BLaER1 (cell line): Measurements from ENCODE around the gene GRIK5.
A peak's percentile ranks its signal among the peaks of the same experiment; 100 is the strongest.
"Not testable (repeated sequence)": the region's sequence is repeated elsewhere in the genome, so short reads cannot be mapped to it uniquely, and the experiment has no call there.

Source experiments
- H3K27ac ChIP-seq: shearing (Covaris generic); formaldehyde crosslinking; 2 replicates; pipeline ENCODE4 v1.8.1; 2022
- H3K27me3 ChIP-seq: shearing (Covaris generic); formaldehyde crosslinking; 2 replicates; pipeline ENCODE4 v1.8.1; 2022
- H3K36me3 ChIP-seq: shearing (Covaris generic); formaldehyde crosslinking; 2 replicates; pipeline ENCODE4 v1.8.1; 2022
- H3K4me1 ChIP-seq: shearing (Covaris generic); formaldehyde crosslinking; 2 replicates; pipeline ENCODE4 v1.8.1; 2022
- H3K4me2 ChIP-seq: shearing (Covaris generic); formaldehyde crosslinking; 2 replicates; pipeline ENCODE4 v1.8.1; 2022
- H3K4me3 ChIP-seq: shearing (Covaris generic); formaldehyde crosslinking; 2 replicates; pipeline ENCODE4 v1.8.1; 2022
- H3K9ac ChIP-seq: shearing (Covaris generic); formaldehyde crosslinking; 2 replicates; pipeline ENCODE4 v1.8.1; 2022
- H3K9me3 ChIP-seq: shearing (Covaris generic); formaldehyde crosslinking; 2 replicates; pipeline ENCODE4 v1.8.1; 2022
- H4K20me1 ChIP-seq: shearing (Covaris generic); formaldehyde crosslinking; 2 replicates; pipeline ENCODE4 v1.8.1; 2022
- Cebpa-rat ChIP-seq: shearing (Covaris generic); IDR thresholded peaks from 2 replicates; pipeline ENCODE4 v1.8.1; 2022

Gene GRIK5

DNA sequence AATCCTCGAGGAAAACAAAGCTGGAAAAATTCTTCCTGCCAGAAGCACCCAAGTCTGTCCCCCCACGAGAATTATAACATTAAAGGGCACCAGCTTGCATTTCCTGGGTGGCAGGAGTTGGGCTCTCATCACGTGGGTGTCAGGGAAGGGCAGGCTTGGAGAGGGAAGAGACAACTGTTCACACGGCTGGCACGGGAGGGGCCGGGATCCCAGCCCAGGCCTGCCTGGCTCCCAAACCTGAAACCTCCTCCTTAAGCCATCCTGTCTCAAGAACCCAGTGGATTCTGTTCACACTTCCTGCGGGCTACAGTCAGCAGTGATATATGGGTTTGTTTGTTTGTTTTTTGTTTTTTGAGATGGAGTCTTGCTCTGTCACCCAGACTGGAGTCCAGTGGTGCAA is 12.2 kb downstream of the GRIK5 start:
- no peaks in the 10 kb centered on the region for H3K27me3 ChIP-seq
- TF ChIP-seq Cebpa-rat, result no peak
- no peak overlapping the region for H3K9ac ChIP-seq
- 0 out of 2 replicates have a peak, but pooled peaks cover 6% of the 10 kb centered on the region for H4K20me1 ChIP-seq
- no peak overlapping the region for H3K27ac ChIP-seq
- no peak overlapping the region for H3K4me3 ChIP-seq
- H3K36me3 ChIP-seq, result peaks cover 98% of the 10 kb centered on the region
- H3K4me1 ChIP-seq, result peaks cover 17% of the 10 kb centered on the region
- H3K9me3 ChIP-seq, result no peaks in the 10 kb centered on the region
- H3K4me2 ChIP-seq, result no peak overlapping the region

DNA sequence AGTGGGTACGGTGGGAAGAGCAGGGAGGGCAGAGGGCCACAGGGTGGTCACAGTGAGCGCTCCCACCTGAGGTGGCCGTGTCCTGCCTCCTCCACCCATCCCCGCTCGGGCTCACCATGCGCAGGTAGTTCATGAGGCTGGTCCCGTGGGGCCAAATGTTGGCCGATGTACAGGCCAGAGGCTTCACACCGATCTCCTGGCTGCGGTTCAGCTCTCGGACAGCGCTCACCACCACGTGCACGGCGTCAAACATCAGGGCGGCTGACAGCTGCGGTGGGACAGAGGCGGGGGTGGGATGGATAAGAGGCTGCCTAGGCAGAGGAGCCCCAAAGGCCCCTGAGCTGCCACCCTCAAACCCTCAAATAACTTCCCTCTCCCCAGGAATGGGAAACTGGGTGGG is 15.8 kb downstream of the GRIK5 start:
- H3K9me3 ChIP-seq, result no peaks in the 10 kb centered on the region
- H3K36me3 ChIP-seq, result peaks cover 90% of the 10 kb centered on the region
- H4K20me1 ChIP-seq, result peaks cover 20% of the 10 kb centered on the region; the same call in 1 of the 2 replicates
- H3K4me2 ChIP-seq, result peak overlapping the region; percentile 76
- TF ChIP-seq Cebpa-rat, result no peak
- H3K9ac ChIP-seq, result no peak overlapping the region
- H3K27me3 ChIP-seq, result no peaks in the 10 kb centered on the region
- peaks cover 47% of the 10 kb centered on the region for H3K4me1 ChIP-seq
- H3K27ac ChIP-seq, result no peak overlapping the region
- H3K4me3 ChIP-seq, result no peak overlapping the region

DNA sequence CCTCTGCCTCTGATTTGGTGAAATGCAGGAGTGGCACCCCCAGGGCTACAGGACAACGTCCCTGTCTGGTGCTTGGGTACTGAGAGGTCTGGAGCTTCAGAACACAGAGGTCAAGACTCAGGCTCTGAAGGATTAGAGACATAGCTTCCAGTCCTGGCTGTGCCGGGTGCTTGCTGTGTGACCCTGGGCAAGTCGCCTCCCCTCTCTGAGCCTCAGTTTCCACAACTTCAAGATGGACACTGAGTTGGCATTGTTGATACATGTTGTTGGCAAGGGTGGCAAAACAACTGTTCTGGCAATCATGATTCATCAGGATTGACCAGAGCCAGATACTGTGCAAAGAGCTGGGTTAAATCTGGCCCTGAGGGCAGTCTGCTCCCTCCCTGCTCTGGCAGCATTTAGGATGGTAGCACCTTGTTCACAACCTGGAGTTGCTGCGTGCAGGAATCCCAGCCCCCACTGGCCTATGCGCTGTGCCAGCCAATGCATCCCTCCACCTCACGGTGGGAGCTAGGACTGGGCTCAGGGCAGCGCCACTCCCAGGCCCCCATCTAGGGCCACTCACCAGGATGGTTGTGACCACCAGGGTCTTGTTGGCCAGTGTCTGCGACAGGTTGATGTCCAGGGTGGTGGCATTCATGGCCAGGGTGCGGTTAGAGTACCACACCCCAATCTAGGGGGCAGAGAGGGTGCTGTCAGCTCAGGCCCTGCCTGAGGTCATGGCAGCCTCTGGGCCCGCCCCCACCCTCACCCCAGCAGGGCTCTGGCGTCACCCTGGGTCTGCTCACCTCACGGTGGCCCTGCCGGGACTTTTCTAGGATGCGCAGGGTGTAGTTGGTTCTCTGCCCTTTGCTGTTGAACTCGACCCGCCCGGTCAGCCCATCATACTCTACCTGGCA is 16.7 kb downstream of the GRIK5 start:
- H3K4me3 ChIP-seq, result no peak overlapping the region
- H3K4me1 ChIP-seq, result peaks cover 54% of the 10 kb centered on the region
- H3K27me3 ChIP-seq, result no peaks in the 10 kb centered on the region
- peak overlapping the region; percentile 59 for H3K9ac ChIP-seq
- H3K4me2 ChIP-seq, result peak overlapping the region; percentile 76
- no peak for TF ChIP-seq Cebpa-rat
- H4K20me1 ChIP-seq, result peaks cover 19% of the 10 kb centered on the region; the same call in 1 of the 2 replicates
- H3K9me3 ChIP-seq, result no peaks in the 10 kb centered on the region
- H3K27ac ChIP-seq, result peak overlapping the region; percentile 74
- H3K36me3 ChIP-seq, result peaks cover 87% of the 10 kb centered on the region

DNA sequence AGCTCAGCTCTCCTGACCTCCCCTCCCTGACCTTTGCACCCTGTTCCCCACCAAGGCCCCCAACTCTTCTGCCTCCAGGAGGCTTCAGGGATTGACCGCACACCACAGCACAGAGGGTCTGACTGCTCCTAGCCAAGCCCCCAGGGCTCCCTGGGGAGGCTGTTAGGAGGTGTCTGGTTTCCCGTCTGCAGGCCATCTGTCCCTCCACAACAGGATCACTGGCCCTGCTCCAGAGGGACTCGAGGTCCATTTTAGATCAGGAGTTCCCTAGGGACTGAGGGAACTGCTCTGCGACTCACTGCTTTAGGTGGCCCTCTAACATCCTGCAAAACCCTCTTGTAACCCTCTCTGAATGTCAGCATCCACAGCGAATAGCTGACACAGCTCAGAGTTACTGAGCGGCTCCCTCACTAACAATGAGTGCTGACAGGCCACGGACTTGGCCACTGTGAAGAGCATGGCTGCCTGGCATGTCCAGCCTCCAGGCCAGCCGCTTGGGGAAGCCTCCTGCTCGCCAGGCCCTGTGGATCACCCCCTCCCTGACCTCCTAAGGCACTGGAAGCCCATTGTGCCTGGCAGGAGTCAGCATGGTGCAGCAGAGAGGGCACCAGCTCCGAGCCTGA is 17.7 kb downstream of the GRIK5 start:
- Histone ChIP-seq H3K4me1 (peaks cover 54% of the 10 kb centered on the region), H3K36me3 (peaks cover 81% of the 10 kb centered on the region), H4K20me1 (peaks cover 19% of the 10 kb centered on the region; the same call in 1 of the 2 replicates), H3K4me3 (no peak overlapping the region), H3K27ac (peak overlapping the region; percentile 74), H3K27me3 (no peaks in the 10 kb centered on the region), H3K9ac (peak overlapping the region; percentile 59), H3K4me2 (peak overlapping the region; percentile 76), H3K9me3 (no peaks in the 10 kb centered on the region)
- no peak for TF ChIP-seq Cebpa-rat

DNA sequence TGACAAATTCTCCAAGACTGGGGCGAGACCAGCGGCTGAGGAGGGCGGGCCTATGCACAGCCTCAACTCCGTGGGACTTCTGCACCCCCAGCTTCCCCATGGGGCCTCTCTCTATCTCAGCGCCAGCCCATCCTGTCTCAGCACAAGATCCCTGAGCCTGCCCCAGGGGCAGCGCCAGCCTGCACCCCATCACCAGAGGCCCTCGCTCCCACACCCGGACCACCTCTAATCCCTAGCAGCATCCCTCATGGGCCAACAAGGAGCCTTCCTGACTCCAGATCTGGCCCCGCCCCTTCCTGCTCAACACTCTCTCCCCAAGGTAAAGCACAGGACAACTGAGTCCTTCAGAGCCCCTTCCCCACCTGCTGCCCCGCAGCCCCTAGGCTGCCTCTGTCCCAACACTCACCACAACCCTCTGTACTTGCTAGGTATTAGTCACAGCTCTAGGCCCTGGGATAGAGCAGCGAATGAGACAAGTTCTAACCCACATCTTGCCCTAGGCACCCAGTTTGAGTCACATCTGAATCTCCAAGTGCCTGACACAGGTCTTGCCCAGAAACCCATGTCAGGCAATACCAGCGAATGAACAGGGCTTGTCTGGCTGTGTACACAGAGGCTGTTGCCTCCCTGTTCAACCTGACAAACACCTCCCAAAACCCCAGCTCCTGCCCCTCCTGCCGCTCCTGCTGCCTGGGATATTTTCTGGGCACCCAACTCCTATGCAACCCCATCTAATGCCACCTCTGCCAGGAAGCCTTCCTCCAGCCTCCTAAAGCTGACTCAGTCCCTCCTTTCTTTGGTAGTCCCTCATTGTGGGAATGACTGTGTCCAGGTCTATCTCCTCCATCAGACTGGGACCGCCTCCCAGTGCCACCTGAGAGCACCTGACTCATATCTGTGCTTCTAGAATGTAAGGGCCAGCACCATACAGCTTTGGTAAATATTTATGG is 18.6 kb downstream of the GRIK5 start:
- no peak overlapping the region for H3K4me3 ChIP-seq
- no peak overlapping the region for H3K9ac ChIP-seq
- H3K9me3 ChIP-seq, result no peaks in the 10 kb centered on the region
- peak overlapping the region; percentile 76 for H3K4me2 ChIP-seq
- no peak for TF ChIP-seq Cebpa-rat
- H3K27ac ChIP-seq, result peak overlapping the region; percentile 74; the same call in 1 of the 2 replicates
- peaks cover 19% of the 10 kb centered on the region; the same call in 1 of the 2 replicates for H4K20me1 ChIP-seq
- H3K36me3 ChIP-seq, result peaks cover 81% of the 10 kb centered on the region
- H3K4me1 ChIP-seq, result peaks cover 54% of the 10 kb centered on the region
- no peaks in the 10 kb centered on the region for H3K27me3 ChIP-seq

DNA sequence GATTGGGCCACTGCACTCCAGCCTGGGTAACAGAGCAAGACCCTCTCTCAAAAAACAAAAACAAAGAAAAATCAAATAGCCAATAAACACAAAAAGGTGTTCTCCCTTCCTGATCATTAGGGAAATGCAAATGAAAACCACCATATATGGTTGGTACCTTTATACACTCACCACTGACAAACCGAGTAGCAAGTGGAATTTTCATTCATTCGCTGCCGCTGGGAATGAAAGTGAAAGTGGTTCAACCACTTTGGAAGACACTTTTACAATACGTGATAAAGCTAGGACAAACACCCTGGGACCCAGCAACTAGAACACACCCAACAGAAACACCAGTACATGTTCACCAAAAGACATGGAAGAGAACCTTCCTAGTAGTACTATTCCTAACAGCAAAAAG is 21.0 kb downstream of the GRIK5 start:
- peak overlapping the region; percentile 63 for H3K4me2 ChIP-seq
- peak overlapping the region; percentile 23; the same call in 1 of the 2 replicates for H3K4me3 ChIP-seq
- peaks cover 49% of the 10 kb centered on the region for H3K4me1 ChIP-seq
- H4K20me1 ChIP-seq, result peaks cover 19% of the 10 kb centered on the region; the same call in 1 of the 2 replicates
- no peak overlapping the region for H3K27ac ChIP-seq
- H3K27me3 ChIP-seq, result no peaks in the 10 kb centered on the region
- no peak overlapping the region for H3K9ac ChIP-seq
- TF ChIP-seq Cebpa-rat, result no peak
- H3K36me3 ChIP-seq, result peaks cover 81% of the 10 kb centered on the region
- H3K9me3 ChIP-seq, result no peaks in the 10 kb centered on the region

DNA sequence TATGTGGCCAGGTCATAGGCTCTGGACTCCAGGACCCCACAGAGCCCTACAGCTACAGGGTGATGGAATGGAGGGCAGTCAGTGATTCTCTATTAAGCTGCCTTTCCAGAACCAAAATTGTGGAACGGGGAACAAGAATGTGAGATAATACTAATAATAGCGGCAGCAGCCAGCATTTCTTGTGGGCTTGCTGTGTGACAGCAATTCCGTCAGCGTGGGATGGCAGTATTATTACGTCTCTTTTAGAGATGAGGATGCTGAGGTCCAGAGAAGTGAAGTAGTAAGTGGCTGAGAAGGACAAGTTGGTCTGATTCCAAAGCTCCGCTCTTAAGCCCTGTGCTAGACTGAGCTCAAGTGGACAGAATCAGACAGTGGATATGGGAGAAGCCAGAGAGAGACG is 24.4 kb downstream of the GRIK5 start:
- Histone ChIP-seq H3K9me3 (no peaks in the 10 kb centered on the region), H3K4me2 (no peak overlapping the region), H3K4me1 (peaks cover 18% of the 10 kb centered on the region), H3K36me3 (peaks cover 86% of the 10 kb centered on the region), H3K4me3 (no peak overlapping the region), H3K27me3 (no peaks in the 10 kb centered on the region), H3K9ac (no peak overlapping the region), H3K27ac (no peak overlapping the region), H4K20me1 (0 out of 2 replicates have a peak, but pooled peaks cover 4% of the 10 kb centered on the region)
- TF ChIP-seq Cebpa-rat, result no peak

DNA sequence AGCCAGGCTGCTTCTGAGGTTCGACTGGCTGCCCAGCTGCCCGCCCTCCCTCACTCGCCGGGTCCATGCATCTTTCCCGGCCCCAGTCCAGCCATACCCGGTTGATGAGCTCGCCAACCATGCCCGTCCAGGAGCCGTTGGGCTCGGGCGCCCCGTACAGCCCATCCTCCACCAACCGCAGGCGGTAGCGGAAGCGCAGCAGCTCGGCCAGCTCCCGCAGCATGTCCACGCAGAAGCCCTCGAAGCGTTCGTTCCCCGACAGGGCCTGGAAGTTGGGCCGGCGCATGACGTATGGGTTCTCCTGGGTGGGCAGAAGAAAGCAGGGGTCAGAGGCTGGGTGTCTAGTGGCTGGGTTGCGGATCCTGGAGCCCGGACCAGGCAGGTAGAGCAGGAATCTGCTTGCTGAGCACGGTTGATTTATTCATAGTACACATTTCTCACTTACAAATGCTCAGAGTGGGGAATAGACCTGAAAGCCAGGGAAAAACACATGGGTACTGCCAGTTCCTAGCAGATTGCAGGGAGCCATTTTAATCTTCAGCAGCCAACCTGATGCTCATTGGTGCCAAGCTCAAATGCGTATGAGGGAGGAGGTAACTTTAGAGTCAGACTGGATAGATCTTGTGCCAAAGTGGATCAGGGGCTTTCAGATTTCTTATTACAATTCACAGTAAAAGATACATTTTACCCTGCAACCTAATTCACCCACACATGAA is 27.4 kb downstream of the GRIK5 start:
- Histone ChIP-seq H3K4me1 (no peaks in the 10 kb centered on the region), H4K20me1 (peaks cover 4% of the 10 kb centered on the region; the same call in 1 of the 2 replicates), H3K9me3 (no peaks in the 10 kb centered on the region), H3K4me3 (no peak overlapping the region), H3K36me3 (peaks cover 100% of the 10 kb centered on the region), H3K27me3 (no peaks in the 10 kb centered on the region), H3K4me2 (no peak overlapping the region), H3K9ac (no peak overlapping the region), H3K27ac (no peak overlapping the region)
- no peak for TF ChIP-seq Cebpa-rat

DNA sequence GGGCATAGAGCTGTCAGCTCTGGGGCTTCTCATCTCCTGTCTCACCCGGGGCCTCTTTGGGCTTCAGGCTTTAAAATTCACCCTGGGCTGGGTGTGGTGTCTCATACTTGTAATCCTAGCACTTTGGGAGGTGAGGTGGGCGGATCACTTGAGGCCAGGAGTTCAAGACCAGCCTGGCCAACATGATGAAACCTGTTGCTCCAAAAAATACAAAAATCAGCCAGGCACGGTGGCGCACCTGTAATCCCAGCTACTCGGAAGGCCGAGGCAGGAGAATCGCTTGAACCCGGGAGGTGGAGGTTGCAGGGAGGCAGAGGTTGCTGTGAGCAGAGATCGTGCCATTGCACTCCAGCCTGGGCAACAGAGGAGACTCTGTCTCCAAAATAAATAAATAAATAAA is 29.5 kb downstream of the GRIK5 start:
- H3K4me2 ChIP-seq, H3K9ac ChIP-seq, H3K27ac ChIP-seq, H4K20me1 ChIP-seq, H3K4me1 ChIP-seq, H3K9me3 ChIP-seq, H3K4me3 ChIP-seq, H3K27me3 ChIP-seq: not testable (repeated sequence)
- peaks cover 96% of the 10 kb centered on the region for H3K36me3 ChIP-seq
